Fibroblast of pulmonary artery (primary cell): Measurements from ENCODE around the gene SLC35E1.
A peak's percentile ranks its signal among the peaks of the same experiment; 100 is the strongest.

ENCODE experiments used
- DNase-seq: peaks from one replicate; pipeline ENCODE4 v3.0.0-alpha.2; 2010; ENCODE audit warnings: low read depth
- H3K4me3 ChIP-seq: replicated peaks from 2 replicates; pipeline ENCODE4 v1.5.1; 2011; ENCODE audit warnings: low read depth, mild to moderate bottlenecking, control low read depth, low read length, moderate library complexity
- TF ChIP-seq, protein P1 (sequence below): IDR thresholded peaks from 2 replicates; pipeline ENCODE4 v1.5.1; 2011; ENCODE audit warnings: mild to moderate bottlenecking, control low read depth, low read length, inconsistent platforms; ENCODE audit errors: missing control alignments

Gene SLC35E1

DNA sequence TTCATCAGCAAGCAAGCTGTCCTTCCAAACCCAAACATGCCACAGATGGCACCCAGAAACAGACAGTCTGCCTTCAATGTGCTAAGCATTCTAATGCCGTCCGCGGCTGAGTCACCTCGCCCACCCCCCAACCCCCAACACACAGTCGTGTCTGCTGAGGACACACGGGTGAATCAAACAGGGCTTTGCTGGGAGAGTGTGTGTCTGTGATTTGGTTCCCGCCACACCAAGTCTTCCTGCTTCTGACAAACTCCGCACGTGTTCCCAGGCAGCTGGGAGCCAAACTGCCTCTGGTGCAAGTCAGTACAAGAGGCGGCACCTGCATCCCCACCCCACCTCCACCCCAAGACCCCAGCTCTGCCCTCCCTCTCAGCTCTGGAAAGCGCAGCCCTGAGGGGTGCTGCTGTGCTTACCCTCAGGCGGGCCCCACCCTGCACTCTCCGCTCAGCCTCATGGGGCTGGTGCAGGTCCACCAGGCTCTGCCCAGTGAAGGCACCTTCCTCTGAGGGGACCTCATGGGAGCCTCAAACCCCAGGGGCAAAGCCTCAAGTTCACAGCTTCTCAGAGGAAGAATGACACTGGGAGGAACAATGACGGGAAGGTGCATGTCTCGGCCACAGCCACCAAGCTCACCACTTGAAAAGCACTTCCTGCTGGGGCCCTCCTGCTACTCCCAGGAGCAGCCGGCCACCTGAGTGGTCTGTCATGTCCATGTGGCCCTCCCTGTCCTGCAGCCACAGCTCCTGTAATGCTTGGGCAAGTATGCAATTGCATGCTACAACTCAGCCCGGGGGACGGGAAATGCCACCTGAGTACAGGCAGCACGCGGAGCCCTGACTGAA, 15.0 kb upstream of the SLC35E1 start:
- peak; percentile 14 for DNase-seq
- TF ChIP-seq, protein P1, sequence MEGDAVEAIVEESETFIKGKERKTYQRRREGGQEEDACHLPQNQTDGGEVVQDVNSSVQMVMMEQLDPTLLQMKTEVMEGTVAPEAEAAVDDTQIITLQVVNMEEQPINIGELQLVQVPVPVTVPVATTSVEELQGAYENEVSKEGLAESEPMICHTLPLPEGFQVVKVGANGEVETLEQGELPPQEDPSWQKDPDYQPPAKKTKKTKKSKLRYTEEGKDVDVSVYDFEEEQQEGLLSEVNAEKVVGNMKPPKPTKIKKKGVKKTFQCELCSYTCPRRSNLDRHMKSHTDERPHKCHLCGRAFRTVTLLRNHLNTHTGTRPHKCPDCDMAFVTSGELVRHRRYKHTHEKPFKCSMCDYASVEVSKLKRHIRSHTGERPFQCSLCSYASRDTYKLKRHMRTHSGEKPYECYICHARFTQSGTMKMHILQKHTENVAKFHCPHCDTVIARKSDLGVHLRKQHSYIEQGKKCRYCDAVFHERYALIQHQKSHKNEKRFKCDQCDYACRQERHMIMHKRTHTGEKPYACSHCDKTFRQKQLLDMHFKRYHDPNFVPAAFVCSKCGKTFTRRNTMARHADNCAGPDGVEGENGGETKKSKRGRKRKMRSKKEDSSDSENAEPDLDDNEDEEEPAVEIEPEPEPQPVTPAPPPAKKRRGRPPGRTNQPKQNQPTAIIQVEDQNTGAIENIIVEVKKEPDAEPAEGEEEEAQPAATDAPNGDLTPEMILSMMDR: no peak
- no peak overlapping the region for H3K4me3 ChIP-seq

DNA sequence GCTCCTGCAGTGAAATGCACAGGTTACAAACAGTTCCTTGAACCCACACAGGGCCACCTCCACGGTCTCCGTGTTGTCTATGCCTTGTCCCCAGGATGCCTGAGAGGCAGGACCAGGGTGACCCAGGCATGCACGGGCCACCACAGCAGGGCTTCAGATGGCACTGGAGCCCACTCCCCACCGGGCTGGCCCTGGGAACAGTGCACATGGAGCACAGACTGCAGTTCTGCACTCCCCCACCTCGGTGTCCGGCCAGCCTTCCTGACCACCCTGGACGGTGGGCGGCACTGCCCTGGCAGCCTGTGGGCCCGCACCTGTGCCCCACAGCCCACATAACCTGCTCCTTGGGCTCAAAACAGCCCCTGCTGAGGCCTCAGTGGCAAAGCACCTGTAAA, 14.3 kb upstream of the SLC35E1 start:
- DNase-seq: no peak
- TF ChIP-seq, protein P1: no peak
- no peak overlapping the region for H3K4me3 ChIP-seq

DNA sequence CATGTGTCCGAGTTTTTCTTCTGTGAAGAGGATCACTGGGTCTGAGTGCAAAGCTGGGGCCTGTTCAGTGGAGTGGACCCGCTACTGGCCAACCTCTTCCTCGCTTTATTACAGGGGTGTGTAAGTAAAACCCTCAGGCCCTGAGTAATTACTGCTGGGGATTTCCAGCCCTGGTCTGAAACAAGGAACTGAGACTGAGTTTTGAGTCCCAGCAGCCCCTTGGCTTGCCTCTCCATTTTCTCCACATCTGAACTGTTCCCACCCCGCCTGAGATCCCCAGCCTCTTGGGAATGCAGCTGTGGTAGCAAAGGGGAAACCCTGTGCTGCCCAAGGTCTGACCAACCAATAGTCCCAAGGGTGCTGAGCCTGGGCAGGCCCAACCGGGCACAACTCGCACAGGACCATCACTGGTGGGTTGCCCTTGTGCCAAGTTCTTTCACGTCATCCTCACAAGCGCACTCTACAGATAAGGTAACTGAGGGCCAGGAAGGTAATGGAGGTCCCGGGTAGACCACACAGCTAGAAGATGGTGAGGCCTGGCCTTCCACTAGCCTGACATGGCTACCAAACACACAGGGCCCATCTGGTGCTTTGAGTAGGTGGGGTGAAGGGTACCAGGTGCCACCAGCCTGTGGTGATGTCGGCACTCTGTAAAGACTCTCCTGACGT, 13.7 kb upstream of the SLC35E1 start:
- no peak for DNase-seq
- H3K4me3 ChIP-seq: no peak overlapping the region
- TF ChIP-seq, protein P1: no peak

DNA sequence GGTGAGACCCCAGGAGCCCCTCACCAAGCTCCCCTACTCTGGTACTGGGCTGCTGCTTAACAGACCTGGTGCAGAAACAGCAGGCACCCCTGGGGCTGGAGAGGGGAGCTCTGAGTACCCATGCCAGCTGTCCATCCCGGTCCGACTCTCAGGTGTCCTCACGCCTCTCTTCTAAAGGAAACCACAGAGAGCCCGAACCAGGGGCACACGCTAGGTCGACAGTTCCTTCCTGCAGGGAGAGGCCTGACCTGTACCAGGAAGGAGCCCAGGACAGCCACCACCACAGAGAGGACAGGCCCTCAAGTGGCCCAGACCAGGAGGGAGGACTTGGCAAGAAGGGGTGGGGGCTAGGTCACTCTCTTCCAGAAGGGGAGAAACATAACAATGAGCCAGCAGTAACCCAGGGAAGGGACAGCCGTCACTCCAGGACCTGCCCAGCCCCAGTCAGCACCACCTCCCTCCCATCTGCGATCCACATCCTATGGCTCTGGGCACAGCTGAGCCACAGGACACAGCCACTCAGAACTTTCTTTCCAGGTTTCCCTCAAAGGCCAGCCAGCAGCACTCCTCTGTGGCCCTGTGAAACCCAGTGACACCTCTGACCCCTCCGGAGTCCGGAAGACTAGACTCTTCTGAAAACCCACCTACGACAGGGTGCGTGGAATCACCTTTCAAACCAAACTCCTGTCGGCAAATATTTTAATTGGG, 13.0 kb upstream of the SLC35E1 start:
- TF ChIP-seq, protein P1: no peak
- no peak for DNase-seq
- no peak overlapping the region for H3K4me3 ChIP-seq

GRCh38 chr19:16584248-16585093, 12.3 kb upstream of the SLC35E1 start:
- DNase-seq: peak; percentile 63
- TF ChIP-seq, protein P1: no peak
- H3K4me3 ChIP-seq: peak overlapping the region; percentile 2

- TF ChIP-seq, protein P1: no peak
- no peak for DNase-seq
- H3K4me3 ChIP-seq: no peak overlapping the region
Measured at GRCh38 chr19:16582486-16583261, 10.5 kb upstream of the SLC35E1 start.
